HepG2 (cell line): ENCODE data around the gene HYAL1.

Source experiments
- AGO1 ChIP-seq: fragments of 200-400 bp; formaldehyde crosslinking; IDR thresholded peaks from 2 replicates; pipeline ENCODE4 v1.6.1; 2017; ENCODE audit warnings: mild to moderate bottlenecking, low read depth, low read length, moderate library complexity; ENCODE audit not compliant: poor library complexity, severe bottlenecking
- CEBPB ChIP-seq: IDR thresholded peaks from 2 replicates; pipeline ENCODE4 v1.6.1; 2011; ENCODE audit warnings: low read depth, low read length, improper control_type of control experiment, borderline replicate concordance
- NFIB ChIP-seq: sonication (generic); formaldehyde crosslinking; IDR thresholded peaks from 2 replicates; pipeline ENCODE4 v1.9.0; 2021; ENCODE audit warnings: missing genetic modification reagents, mild to moderate bottlenecking, borderline replicate concordance
- PAF1 ChIP-seq: IDR thresholded peaks from 2 replicates; pipeline ENCODE4 v1.6.1; 2016; ENCODE audit warnings: missing genetic modification reagents, missing compliant biosample characterization
- ZFP36 ChIP-seq: fragments of 150-350 bp; IDR thresholded peaks from 2 replicates; pipeline ENCODE4 v1.6.1; 2018; ENCODE audit warnings: borderline replicate concordance, low read length, low read depth; ENCODE audit not compliant: partially characterized antibody
- ZFP36L2 ChIP-seq: sonication (generic); formaldehyde crosslinking; IDR thresholded peaks from 2 replicates; pipeline ENCODE4 v1.4.0; 2020; ENCODE audit warnings: missing genetic modification reagents
- TF ChIP-seq, protein P1 (sequence below): sonication (generic); formaldehyde crosslinking; IDR thresholded peaks from 2 replicates; pipeline ENCODE4 v1.5.0; 2020; ENCODE audit warnings: mild to moderate bottlenecking, missing genetic modification reagents, moderate library complexity
- TF ChIP-seq, protein P2 (sequence below): sonication (generic); formaldehyde crosslinking; IDR thresholded peaks from 2 replicates; pipeline ENCODE4 v1.4.0; 2020; ENCODE audit warnings: missing genetic modification reagents, mild to moderate bottlenecking, borderline replicate concordance
- TF ChIP-seq, protein P3 (sequence below): sonication (generic); formaldehyde crosslinking; IDR thresholded peaks from 2 replicates; pipeline ENCODE4 v1.4.0; 2020; ENCODE audit warnings: mild to moderate bottlenecking, missing genetic modification reagents

DNA sequence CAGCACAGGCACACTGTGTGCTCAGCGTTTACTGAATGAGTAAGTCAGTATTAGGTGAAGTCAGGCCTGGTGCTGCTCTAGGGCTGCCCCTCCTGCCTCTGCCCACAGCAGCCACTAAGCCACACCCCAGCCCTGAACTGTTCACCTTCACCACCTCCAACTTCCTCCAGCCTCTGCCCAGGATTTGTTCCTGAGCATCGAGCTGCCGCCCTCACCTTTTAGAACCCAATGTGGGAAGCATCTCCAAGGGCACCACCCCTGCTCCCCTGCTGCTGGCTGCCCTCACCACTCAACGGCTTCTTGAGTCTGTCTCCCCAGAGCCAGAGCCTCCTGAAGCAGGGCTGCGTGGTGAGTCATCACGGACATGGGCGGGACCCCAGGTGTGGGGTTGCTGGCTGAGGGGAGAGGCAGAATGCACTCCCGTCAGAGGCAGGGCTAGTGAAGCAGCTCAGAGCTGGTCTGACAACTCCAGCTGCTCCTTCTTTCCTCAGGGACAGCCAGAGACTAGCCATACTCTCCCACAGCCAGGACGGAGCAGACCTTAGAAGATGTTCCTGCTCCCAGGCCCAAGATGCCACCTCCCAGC is 13.4 kb upstream of the HYAL1 start:
- TF ChIP-seq CEBPB, result no peak
- no peak for TF ChIP-seq NFIB
- TF ChIP-seq ZFP36, result no peak
- TF ChIP-seq, protein P1, sequence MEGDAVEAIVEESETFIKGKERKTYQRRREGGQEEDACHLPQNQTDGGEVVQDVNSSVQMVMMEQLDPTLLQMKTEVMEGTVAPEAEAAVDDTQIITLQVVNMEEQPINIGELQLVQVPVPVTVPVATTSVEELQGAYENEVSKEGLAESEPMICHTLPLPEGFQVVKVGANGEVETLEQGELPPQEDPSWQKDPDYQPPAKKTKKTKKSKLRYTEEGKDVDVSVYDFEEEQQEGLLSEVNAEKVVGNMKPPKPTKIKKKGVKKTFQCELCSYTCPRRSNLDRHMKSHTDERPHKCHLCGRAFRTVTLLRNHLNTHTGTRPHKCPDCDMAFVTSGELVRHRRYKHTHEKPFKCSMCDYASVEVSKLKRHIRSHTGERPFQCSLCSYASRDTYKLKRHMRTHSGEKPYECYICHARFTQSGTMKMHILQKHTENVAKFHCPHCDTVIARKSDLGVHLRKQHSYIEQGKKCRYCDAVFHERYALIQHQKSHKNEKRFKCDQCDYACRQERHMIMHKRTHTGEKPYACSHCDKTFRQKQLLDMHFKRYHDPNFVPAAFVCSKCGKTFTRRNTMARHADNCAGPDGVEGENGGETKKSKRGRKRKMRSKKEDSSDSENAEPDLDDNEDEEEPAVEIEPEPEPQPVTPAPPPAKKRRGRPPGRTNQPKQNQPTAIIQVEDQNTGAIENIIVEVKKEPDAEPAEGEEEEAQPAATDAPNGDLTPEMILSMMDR (CRISPR knock-in tag), result no peak
- TF ChIP-seq ZFP36L2 (CRISPR knock-in tag), result no peak
- TF ChIP-seq, protein P2, sequence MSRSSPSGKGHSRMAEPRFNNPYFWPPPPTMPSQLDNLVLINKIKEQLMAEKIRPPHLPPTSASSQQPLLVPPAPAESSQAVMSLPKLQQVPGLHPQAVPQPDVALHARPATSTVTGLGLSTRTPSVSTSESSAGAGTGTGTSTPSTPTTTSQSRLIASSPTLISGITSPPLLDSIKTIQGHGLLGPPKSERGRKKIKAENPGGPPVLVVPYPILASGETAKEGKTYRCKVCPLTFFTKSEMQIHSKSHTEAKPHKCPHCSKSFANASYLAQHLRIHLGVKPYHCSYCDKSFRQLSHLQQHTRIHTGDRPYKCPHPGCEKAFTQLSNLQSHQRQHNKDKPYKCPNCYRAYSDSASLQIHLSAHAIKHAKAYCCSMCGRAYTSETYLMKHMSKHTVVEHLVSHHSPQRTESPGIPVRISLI (CRISPR knock-in tag), result no peak
- no peak for TF ChIP-seq PAF1 (CRISPR knock-in tag)
- TF ChIP-seq, protein P3, sequence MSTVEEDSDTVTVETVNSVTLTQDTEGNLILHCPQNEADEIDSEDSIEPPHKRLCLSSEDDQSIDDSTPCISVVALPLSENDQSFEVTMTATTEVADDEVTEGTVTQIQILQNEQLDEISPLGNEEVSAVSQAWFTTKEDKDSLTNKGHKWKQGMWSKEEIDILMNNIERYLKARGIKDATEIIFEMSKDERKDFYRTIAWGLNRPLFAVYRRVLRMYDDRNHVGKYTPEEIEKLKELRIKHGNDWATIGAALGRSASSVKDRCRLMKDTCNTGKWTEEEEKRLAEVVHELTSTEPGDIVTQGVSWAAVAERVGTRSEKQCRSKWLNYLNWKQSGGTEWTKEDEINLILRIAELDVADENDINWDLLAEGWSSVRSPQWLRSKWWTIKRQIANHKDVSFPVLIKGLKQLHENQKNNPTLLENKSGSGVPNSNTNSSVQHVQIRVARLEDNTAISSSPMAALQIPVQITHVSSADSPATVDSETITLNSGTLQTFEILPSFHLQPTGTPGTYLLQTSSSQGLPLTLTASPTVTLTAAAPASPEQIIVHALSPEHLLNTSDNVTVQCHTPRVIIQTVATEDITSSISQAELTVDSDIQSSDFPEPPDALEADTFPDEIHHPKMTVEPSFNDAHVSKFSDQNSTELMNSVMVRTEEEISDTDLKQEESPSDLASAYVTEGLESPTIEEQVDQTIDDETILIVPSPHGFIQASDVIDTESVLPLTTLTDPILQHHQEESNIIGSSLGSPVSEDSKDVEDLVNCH (CRISPR knock-in tag), result no peak
- no peak for TF ChIP-seq AGO1
